Measurements from ENCODE around the gene SLC39A9.
"Not testable (repeated sequence)": the region's sequence is repeated elsewhere in the genome, so short reads cannot be mapped to it uniquely, and the experiment has no call there.

GRCh38 chr14:69476824-69477450 is 78.4 kb downstream of the SLC39A9 start:
- not testable (repeated sequence) for TF ChIP-seq CTCF (IDR thresholded peaks at IDR 0.05); ATF3 (CRISPR knock-in tag; conservative IDR thresholded peaks at IDR 0.05); TEAD1 (CRISPR knock-in tag; IDR thresholded peaks at IDR 0.05); TEAD4 (CRISPR knock-in tag; IDR thresholded peaks at IDR 0.05); ZMAT4 (CRISPR knock-in tag; IDR thresholded peaks at IDR 0.05); FOXJ3 (CRISPR knock-in tag; IDR thresholded peaks at IDR 0.05; ENCODE audit: borderline replicate concordance); MLX (CRISPR knock-in tag; IDR thresholded peaks at IDR 0.05); TCF7 (CRISPR knock-in tag; IDR thresholded peaks at IDR 0.05; ENCODE audit: low read depth); AFF4 (CRISPR knock-in tag; IDR thresholded peaks at IDR 0.05; ENCODE audit: borderline replicate concordance)
